ENCODE results near the gene IGSF9B. TPM values are rescaled to one million over a fixed set of nuclear protein-coding genes. Genes with fewer than 3 reads are reported as not detected.

The IGSF9B gene
- total RNA-seq, 1 experiment from 2014 or later, result 0.37 TPM

DNA sequence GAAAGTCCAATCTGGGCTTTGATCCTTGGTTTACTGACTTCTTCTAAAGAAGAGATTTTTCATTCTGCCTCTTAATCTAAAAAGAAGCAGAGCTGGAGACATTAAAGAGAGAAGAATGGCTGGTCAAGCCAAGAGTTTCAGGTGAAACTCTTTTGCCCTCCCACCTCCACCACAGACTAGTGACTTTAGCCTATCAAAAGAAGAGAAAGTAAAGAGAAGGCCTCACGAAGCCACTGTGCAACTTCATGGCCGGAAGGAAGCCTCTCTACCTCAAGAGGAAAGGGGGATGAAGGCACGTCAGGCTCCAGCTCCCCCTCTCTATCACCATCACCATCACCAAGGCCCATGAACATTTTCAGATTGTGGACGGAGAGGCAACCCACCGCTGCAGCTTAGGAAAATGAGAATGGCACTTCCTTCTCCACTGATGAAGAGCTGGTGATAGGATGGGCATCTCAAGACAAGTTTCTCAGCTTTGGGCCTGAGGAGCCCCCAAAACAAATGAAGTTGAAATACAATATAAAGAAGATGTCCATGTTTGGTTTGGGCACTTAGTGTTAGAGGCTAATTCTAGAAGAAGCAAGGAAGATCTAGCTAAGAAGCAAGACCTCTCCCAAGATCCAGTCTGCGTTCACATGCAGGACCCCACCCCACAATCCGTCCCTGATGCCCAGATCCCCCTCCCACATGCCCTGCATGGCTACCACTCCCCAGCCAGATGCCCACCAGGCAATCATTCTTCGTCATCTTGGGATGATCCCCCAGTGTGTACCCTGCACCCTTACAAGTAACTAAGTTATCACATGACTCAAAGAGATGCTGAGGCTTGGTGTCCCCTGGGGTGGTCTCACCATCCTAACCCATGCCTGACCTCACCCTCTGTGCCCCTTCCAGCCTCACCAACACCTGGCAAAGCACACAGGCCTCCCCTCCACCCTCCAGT, 52.6 kb downstream of the IGSF9B start:
- DNase-seq (ENCODE audit: extremely low read depth, low read depth), result no peak

DNA sequence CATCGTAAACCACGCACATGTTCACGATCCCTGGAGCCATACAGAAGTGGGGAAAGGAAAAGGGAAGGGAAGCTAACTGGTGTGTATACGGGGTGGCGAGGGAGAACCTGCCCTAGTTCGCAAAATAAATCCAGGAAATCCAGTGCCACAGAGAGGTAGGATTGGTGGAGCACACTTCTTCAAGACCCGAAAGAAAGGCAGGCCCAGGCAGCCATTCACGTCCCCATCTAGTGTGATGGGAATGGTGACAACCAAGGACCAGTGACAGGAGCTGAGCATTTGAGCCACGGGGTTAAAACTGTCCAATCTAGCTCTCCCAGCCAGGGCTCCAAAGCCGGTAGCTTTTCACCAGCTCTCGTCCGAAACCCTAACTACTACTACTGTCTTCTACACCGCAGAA, 53.7 kb downstream of the IGSF9B start:
- no peak for DNase-seq (ENCODE audit: extremely low read depth, low read depth)

DNA sequence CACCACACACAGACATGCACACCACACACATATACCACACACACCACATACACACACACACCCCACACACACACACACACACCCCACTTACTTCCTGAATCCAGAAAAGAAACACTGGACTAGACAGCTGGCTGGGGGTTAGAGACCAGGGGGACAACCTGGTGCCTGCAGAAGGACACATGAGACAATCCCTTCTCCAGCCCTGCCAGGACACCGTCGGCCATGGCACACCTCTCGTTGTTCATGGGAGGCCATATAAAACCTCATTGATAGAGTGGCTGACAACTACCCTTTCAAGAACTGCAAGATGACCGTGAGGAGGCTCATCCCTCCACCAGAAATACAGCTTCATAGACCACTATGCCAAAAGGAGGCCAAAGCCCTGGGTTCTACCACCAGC, 54.3 kb downstream of the IGSF9B start:
- DNase-seq (ENCODE audit: extremely low read depth, low read depth), result no peak

DNA sequence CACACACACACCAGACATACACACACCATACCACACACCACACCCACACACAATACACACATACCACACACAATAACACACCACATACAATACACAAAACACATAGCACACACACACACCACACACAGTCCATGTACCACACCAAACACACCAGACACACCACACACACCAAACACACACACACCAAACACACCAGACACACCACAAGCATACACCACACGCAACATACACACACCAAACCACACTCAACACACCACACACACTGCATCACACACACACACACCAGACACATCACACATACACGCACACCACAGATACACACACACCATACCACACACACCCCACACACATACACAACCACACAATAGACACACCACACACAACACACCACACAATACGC, 54.8 kb downstream of the IGSF9B start:
- no peak for DNase-seq (ENCODE audit: extremely low read depth, low read depth)

DNA sequence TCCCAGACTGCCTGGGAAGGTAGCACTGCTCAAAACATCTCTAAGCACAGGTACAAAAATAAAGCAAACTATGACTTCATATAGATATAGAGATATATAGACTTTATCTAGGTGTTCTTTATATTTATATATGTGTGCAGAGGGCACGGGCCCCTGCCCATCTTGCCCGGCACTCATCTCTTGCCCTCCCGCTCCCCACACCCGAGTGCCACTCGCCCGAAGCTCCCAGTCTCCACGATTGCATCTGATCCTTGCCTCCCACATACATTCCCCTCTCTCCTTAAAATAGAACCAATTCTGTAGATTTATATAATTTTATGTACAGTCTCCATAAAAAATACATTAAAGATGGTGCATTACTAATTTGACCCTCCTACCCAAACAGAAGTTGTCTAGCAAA, 55.5 kb downstream of the IGSF9B start:
- no peak for DNase-seq (ENCODE audit: extremely low read depth, low read depth)

DNA sequence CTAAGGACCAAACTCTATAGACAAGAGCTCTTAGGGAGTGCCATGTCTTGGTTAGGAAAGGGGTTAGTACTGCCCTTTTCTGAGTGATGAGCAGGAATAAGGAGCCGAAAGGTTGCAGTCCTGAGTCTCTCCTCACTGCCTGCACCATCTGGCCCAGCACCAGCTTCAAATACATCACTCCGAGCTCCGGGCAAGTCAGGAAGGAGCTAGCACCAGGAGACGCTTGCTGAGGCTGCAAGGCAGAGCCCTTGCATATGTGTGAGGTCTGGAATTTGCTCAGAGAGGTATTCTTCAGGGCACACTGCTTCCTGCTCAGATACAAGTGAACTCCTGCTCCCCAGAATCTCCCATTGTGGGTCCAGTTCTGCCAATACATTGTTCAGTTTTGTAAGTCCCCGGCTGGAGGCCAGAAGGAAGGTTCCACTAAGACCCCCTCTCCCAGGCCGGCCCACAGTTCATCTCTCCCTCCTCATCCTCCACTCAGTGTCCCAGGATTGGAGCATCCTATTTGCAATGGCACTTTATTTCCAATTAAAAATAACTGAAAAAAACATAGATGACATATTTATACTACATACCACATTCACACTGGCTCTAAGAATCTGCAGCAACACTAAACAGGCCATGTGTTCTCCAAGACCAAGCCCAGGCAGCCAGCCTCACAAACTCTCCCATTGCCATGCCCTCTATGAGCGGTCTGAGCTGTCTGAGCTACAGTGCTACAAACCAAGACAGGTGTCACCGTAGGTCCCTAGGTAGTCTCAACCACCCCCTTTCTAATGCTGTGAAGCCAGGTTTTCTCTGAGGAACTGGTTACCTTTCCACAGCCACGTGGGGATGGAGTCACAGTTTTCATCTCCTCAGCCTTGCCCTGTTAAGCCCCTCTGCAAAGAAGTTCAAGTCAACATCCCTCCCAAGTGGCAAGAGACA, 56.3 kb downstream of the IGSF9B start:
- no peak for DNase-seq (ENCODE audit: extremely low read depth, low read depth)

DNA sequence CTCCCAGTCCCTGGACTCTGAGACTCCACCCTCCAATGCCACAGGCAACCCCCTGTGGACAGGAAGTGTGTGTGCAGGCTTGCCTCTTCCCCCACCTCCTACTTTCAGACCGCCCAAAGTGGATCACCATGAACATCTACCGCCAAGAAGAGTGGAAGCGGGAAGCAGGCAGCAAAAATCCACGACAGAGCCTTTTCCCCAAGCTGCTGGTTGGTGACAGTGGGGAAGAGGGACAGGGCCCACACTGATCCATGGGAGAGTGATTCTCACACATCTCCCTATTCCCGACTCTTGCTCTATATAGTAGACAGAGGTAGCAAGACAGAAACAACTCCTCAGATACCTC, 58.0 kb downstream of the IGSF9B start:
- no peak for DNase-seq (ENCODE audit: extremely low read depth, low read depth)

DNA sequence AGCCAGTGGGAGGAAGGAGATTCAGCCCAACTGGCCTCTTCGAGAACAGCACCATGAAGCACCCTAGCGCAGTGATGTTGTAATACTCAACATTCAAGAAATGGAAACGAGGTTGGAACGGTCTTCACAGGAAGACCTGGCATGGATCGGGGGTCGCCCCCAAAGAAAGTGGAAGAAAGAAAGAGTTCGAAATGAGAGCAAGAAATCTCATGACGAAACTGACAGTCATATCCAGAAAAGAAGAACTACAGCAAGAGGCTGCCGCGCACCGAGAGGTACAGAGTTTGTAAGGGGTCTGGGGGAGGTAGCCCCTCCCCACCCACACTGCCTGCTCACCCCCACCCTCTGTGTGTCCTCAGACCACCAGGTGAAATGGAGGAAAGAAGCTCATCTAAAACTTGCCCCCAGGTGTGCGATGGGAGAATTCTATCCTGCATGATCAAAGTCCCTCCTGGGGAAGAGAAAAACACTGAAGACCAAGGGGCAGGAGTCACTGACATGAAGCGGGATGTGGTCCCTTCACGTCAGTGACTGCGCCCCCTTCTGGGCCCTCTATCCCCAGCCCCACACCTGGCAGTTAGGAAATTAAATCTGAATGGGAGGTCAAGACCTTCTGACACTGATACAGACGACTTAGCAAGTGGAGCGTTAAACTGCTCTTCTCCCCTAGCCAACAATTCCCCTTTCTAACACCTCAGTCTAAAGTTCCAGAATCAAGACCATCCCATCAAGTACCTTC, 58.6 kb downstream of the IGSF9B start:
- DNase-seq (ENCODE audit: extremely low read depth, low read depth), result no peak

DNA sequence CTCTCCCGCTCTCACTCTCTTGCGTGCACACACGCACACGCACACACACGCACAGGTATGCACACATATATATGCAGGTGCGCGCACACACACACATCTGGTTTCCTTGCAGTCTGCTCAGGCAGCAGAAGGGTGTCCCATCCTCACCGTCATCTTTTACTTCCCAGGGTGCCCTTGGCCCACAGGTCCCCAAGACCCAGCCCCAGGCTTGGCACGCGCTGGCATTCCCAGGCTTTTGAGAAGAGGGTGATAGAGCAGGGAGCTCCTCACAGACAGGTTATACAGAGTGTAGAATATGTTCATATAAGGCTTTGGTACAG, 59.5 kb downstream of the IGSF9B start:
- DNase-seq (ENCODE audit: extremely low read depth, low read depth), result no peak

DNA sequence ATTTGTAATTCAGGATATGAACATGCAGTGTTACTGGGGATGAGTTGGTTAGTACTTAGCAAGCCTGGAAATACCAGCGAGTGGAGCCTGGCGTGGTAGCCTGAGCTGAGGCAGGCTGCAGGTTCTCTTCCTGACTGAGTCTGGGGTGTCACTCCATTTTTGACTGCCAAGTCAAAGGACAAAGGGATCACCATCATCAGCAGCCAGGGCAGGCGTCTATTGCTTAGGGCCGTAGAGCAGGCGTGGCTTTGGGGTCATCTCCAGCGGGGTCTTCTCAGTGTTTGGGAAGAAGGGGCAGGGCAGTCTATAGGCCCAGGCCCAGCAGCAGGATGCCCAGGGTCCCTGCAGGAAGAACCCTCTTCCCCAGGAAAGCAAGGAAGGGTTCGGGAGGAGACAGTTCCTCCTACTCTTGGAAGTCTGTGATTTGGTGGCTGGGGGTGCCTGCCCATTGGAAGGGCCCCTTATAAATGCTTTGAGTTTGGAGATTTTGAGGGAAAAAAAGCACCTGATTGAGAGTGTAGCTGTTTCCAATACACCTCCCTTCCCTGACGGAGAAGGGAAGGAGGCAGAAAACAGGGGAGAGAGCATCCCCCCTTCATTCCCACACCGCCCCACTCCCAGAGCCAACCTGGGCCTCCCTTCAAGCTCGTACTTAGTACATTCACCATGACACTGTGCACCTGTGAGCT, 60.0 kb downstream of the IGSF9B start:
- DNase-seq (ENCODE audit: extremely low read depth, low read depth), result no peak

DNA sequence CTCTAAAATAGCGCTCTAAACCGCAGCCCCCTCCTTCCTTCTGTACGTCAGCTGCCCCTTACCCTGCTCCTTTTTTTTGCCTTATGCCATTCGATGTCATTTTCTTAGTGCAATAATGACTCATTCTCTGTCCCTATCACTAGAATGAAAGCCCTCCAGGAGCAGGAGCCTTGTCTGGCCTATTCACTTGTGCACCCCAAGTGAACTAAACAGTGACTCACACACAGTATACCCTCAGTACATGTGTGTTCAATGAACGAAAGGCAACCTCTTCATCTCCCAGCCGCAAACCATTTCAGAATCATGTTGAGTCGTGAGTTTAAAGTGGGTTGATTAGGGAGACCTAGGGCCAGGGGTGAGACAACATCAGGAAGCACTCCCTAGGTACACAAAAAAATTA, 60.7 kb downstream of the IGSF9B start:
- DNase-seq (ENCODE audit: extremely low read depth, low read depth), result no peak

DNA sequence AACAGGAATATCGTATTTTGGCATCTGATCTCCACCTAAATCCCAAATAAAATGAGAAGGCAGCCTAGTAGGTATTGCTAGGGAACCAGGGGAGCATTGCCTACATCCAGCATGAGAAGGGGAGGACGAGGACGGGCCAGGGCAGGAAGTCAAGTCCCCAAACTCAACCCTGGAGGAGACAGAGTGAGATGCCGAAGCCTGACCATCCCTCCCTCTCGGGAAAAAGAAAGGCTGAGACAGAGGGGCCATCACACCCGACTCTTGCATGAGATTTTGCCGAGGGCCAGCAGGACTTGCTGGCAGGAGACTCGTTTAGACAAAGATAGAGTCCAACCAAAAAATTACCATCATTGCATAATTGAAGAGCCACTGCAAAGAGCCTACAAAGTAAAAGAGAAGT, 61.2 kb downstream of the IGSF9B start:
- no peak for DNase-seq (ENCODE audit: extremely low read depth, low read depth)

DNA sequence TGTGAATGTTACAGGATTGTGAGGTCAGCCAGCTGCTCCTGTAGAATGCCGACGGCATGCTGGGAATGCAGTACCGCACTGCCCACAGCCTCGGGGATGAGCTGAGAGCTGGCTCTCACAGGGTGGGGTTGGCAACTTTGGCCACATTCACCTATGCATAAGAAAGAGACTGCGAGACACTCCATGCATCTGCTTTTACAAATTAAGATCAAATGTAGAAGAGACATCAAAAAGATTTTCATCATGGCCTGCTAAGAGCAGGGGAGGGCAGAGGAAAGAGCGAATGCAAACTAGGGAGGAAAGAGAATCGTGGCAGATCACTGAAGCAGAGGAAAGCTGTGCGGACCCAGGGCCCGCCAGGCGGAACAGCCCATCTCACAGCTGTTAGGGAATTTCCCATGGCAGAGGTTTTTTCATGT, 61.7 kb downstream of the IGSF9B start:
- DNase-seq (ENCODE audit: extremely low read depth, low read depth), result no peak

DNA sequence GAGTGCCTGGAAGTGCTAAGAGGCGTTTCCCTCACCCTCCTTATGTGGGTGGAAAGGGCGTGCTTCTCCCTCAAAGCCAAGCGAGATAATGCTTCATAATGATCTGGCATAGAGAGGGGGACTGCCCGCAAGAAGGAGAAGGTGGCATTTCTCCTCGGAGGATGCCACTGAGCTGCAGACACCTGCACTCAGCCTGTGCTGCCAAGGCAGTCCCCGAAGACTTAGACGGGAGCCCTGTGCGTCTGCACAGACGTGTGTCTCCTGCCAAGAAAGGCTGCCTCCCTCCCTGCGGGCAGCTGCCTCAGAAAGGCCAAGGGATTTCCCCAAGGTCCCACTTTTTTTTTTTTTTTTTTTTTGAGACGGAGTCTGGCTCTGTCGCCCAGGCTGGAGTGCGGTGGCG, 63.4 kb downstream of the IGSF9B start:
- no peak for DNase-seq (ENCODE audit: extremely low read depth, low read depth)

DNA sequence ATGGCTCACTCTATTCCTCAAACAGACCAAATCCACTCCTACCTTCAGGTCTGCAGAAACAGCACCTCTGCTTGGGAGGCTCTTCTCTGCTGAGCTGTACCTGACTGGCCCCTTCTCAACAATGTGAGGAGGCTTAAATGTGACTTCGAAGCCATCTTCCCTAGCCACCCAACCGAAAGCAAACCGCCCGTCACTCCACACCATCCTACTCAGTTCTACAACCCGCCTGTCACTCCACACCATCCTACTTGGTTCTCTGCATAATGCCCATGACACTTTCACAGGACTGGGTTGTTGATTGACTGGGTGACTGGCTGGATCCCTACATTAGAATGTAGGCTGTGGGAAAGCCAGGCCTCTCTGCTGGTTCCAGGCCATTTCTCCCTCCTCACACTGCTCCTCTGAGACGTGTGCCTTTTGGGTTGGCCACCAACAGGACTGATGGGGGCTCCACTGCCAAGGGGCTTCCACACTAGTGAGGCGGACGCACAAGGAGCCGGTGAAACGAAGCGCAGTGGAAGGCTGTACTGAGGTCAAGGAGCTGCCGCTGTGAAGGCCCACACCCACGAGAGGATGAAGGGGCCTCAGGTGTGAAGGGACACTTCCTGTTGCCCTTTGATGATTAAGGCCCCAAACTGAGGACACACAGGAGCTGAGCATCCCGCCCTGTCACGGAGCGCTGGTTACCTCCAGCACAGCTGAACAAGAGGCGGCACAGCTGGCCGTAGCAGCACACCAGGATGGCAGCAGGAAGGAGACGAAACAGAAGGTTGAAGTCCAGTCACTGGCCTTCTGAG, 64.0 kb downstream of the IGSF9B start:
- no peak for DNase-seq (ENCODE audit: extremely low read depth, low read depth)

DNA sequence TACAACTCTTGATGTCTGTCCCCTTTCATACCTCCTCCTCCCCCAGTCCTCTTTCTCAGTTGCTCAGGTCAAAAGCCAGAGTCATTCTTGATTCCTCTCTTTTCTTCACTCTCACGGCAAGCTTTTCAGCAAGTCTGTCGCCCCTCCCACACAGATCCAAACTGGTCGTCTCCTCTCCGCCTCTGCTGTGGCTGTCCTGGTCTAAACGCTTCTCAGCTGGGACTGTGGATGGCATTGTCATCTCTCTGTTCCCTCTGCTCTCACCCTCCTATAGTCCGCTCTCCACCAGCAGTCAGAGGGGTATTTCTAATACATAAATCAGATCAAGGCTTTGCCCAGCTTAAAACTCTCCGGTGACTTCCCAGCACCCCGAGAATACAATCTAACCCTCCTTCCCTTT, 64.6 kb downstream of the IGSF9B start:
- no peak for DNase-seq (ENCODE audit: extremely low read depth, low read depth)

DNA sequence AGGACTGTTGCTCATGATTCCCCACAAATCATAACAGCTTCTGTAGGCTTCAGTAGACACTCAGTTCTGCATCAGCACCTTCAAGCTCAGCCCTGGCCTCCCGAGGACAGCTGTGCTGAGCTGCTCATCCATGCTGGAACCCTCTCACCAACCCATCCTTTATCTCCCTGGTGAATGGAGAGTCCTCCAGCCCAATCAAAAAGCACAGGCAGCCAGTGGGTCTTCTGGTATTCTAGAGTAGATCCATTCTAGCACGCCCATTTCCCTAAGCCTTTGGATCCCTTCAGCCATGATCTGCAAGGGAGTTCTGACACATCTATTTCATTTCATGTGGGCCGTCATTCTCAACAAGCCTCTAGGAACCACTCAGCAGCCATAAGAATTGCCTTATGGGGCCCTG, 66.9 kb downstream of the IGSF9B start:
- DNase-seq (ENCODE audit: extremely low read depth, low read depth), result no peak

DNA sequence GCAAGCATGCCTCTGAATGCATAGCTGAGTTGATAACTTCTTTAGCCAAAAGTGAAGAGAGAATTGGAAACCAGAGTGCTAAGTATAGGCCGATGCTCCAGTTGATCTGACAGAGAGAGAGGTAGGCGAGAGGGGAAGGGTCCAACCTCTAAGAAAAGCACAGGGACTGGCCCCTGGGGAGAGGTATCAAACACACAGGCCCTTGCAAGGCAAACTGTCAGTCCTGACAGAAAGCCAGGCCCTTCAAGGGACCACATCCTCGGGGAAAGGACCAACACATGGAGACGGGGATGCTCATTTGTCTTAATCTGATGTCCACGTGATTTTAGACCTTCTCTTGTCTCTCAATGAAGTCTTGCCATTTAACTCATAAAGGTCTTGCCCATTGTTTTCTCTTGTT, 67.6 kb downstream of the IGSF9B start:
- DNase-seq (ENCODE audit: extremely low read depth, low read depth), result no peak

DNA sequence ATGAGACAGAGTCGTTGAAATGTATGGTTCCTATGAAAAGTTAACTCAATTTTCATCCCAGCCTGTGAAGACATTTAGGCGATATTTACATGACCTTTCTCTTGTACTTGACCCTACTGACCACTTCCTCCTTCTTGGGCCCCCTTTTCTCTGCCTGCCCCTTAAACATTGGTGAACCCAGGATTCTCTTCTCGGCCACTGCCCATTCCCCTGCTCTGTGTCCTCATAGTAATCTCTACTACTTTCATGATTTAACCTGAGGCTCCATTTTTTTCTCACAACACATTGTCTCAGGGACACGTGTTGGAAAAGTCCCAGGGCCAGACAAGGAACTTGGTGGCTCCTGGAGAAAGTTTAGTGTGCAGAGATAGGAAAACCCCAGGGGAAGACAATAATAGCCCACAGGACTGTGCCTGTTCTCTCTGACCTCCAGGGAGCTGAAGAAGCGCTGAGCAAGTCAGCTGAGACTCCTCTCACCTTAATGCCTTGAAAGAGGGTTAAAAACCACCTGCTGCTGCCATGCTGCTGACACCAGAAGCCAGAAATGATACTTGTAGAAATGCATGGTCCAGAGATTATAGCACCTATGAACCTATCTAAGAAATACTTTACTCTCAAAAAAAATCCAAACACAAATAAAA, 69.0 kb downstream of the IGSF9B start:
- no peak for DNase-seq (ENCODE audit: extremely low read depth, low read depth)
